HEK293T (cell line): ENCODE measurements around the gene TNFRSF13B.

ENCODE experiments used
- ARNT ChIP-seq: fragments of 450-650 bp; IDR thresholded peaks from 2 replicates; pipeline ENCODE4 v1.6.1; 2017; ENCODE audit warnings: mild to moderate bottlenecking
- BHLHE40 ChIP-seq: fragments of 450-650 bp; IDR thresholded peaks from 2 replicates; pipeline ENCODE4 v1.6.1; 2016; ENCODE audit warnings: mild to moderate bottlenecking, moderate library complexity, borderline replicate concordance
- ELF4 ChIP-seq: fragments of 450-650 bp; IDR thresholded peaks from 2 replicates; pipeline ENCODE4 v1.6.1; 2017; ENCODE audit warnings: antibody characterized with exemption
- FOXA1 ChIP-seq: fragments of 450-650 bp; IDR thresholded peaks from 2 replicates; pipeline ENCODE4 v1.6.1; 2016; ENCODE audit warnings: mild to moderate bottlenecking
- NFRKB ChIP-seq: fragments of 450-650 bp; IDR thresholded peaks from 2 replicates; pipeline ENCODE4 v1.6.1; 2016; ENCODE audit warnings: mild to moderate bottlenecking, moderate library complexity
- SP1 ChIP-seq: fragments of 450-650 bp; IDR thresholded peaks from 2 replicates; pipeline ENCODE4 v1.6.1; 2017
- SUZ12 ChIP-seq: fragments of 450-650 bp; IDR thresholded peaks from 2 replicates; pipeline ENCODE4 v1.6.1; 2016; ENCODE audit warnings: mild to moderate bottlenecking
- TF ChIP-seq, protein P1 (sequence below): fragments of 450-650 bp; IDR thresholded peaks from 2 replicates; pipeline ENCODE4 v1.6.1; 2016

DNA sequence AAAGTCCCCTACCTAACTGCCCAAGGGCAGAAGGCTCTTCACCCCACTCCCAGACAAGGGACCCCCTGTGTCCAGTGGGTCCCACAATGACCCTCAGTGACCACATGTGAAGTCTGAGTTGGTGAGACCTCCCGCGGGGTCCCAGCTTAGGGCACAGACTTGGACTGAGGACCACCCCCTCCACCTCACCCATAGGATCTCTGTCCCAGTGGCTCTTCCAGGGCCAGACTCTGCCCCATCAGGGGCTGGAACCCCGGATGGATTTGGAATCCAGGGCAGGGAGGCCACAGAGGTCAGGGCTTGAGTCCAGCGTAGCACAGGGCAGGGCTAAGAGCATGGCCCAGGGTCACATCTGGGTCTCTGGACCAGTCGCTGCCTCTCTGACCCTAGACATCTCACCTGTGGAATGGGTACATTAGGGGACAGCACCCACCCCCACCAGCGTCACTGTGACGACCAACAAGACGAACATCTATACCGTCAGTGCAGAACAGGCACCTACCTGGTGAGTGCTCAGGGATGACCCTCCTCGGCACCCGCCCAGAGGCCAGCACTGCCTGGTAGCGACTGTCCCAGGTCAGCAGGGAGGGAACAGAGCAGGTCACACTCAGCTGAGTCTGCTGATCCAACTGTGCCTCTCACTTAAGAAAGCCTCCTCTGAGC lies 37.7 kb downstream of the TNFRSF13B start:
- no peak for TF ChIP-seq SUZ12
- no peak for TF ChIP-seq ARNT
- no peak for TF ChIP-seq FOXA1
- no peak for TF ChIP-seq BHLHE40
- TF ChIP-seq SP1, result no peak
- TF ChIP-seq NFRKB, result no peak
- TF ChIP-seq ELF4, result no peak
- TF ChIP-seq, protein P1, sequence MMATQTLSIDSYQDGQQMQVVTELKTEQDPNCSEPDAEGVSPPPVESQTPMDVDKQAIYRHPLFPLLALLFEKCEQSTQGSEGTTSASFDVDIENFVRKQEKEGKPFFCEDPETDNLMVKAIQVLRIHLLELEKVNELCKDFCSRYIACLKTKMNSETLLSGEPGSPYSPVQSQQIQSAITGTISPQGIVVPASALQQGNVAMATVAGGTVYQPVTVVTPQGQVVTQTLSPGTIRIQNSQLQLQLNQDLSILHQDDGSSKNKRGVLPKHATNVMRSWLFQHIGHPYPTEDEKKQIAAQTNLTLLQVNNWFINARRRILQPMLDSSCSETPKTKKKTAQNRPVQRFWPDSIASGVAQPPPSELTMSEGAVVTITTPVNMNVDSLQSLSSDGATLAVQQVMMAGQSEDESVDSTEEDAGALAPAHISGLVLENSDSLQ, result no peak
